Upper lobe of left lung (tissue), 6 donors: Measurements from ENCODE around the gene SOWAHA. TPM values are rescaled to one million over a fixed set of nuclear protein-coding genes. Genes with fewer than 3 reads are reported as not detected.

ENCODE experiments used
- ATAC-seq, 2 donors: fragments of 200-7000 bp; cut with Tn5 transposase; one replicate each; pipeline ENCODE4 v1.9.1; 2022; ENCODE audit warnings: mild to moderate bottlenecking in 2 of 2, moderate library complexity in 2 of 2; ENCODE audit not compliant: low FRiP score in 2 of 2
- DNase-seq, 2 donors: peaks; one replicate each; pipeline ENCODE4 v3.0.0-alpha.2; 2019 to 2020
- H3K27ac ChIP-seq, 4 donors: fragments of 200-600 bp; sonication (generic); one replicate each; pipeline ENCODE4 v1.5.1; 2016 to 2019
- H3K27me3 ChIP-seq, 4 donors: fragments of 200-600 bp; sonication (generic); one replicate each; pipeline ENCODE4 v1.5.1; 2017 to 2019
- H3K36me3 ChIP-seq, 4 donors: fragments of 200-600 bp; sonication (generic); one replicate each; pipeline ENCODE4 v1.5.1; 2016 to 2019
- H3K4me1 ChIP-seq, 4 donors: fragments of 200-600 bp; sonication (generic); one replicate each; pipeline ENCODE4 v1.5.1; 2018 to 2019
- H3K4me3 ChIP-seq, 4 donors: fragments of 200-600 bp; sonication (generic); one replicate each; pipeline ENCODE4 v1.5.1; 2017 to 2019; ENCODE audit warnings: mild to moderate bottlenecking in 2 of 4, moderate library complexity in 1 of 4
- H3K9me3 ChIP-seq, 4 donors: fragments of 200-600 bp; sonication (generic); one replicate each; pipeline ENCODE4 v1.5.1; 2018 to 2019
- CTCF ChIP-seq, 6 experiments: fragments of 450-650 bp in 4 of 6; fragments of 200-600 bp in 2 of 6; sonication (generic) in 2 of 6; IDR thresholded peaks; one replicate each; pipeline ENCODE4 v1.5.1; 2016 to 2019; ENCODE audit warnings: antibody characterized with exemption in 6 of 6
- EP300 ChIP-seq, 4 donors: sonication (generic); formaldehyde crosslinking; IDR thresholded peaks; one replicate each; pipeline ENCODE4 v1.5.1; 2017; ENCODE audit warnings: antibody characterized with exemption in 4 of 4, control low read depth in 2 of 4
- POLR2A ChIP-seq, 4 donors: fragments of 450-650 bp; IDR thresholded peaks; one replicate each; pipeline ENCODE4 v1.5.1; 2016 to 2017; ENCODE audit warnings: antibody characterized with exemption in 4 of 4, mild to moderate bottlenecking in 2 of 4
- POLR2AphosphoS5 ChIP-seq, 2 donors: sonication (generic); formaldehyde crosslinking; IDR thresholded peaks; one replicate each; pipeline ENCODE4 v1.5.1; 2017; ENCODE audit warnings: antibody characterized with exemption in 2 of 2
- WGBS, 2 donors: methylation state at CpG; one replicate each; pipeline ENCODE4 v1.1.5; 2017 to 2018; 5-methylcytosine and 5-hydroxymethylcytosine counted together
- total RNA-seq, 6 donors: library from RNA; depleted of rRNA in 4 of 6; stranded (reverse); fragments of >200 nt in 4 of 6; gene quantifications; one replicate each; pipeline versions ENCODE4 v1.1.0 to v1.2.1, GENCODE V29; 2016 to 2021
- donor health status: DM: no; HTN: no; CAD: no; lungs with moderate emphysema.
- donor health status: DM: no; HTN: yes; CAD: no; lungs with severe emphysema.

Gene SOWAHA
- total RNA-seq, 6 donors from 2014 or later = 0.30 to 1.0 (median 0.55) TPM; not detected in 1

- H3K4me3 ChIP-seq = peak overlapping the region in 3 of 4 donors; percentile 85 to 91 (median 88)
Observed at GRCh38 chr5:132828846-132829494, 15.9 kb downstream of the SOWAHA start.

GRCh38 chr5:132829742-132830435 lies 16.8 kb downstream of the SOWAHA start:
- peaks cover 0 to 9% (median 6%) of the 10 kb centered on the region in 4 donors for H3K36me3 ChIP-seq
- TF ChIP-seq EP300 (IDR thresholded peaks at IDR 0.05) = no peak
- TF ChIP-seq POLR2AphosphoS5 (IDR thresholded peaks at IDR 0.05) = peak in 1 of 2 donors; percentile 26
- TF ChIP-seq POLR2A (IDR thresholded peaks at IDR 0.05) = no peak
- peak; percentile 90 to 95 (median 92) for TF ChIP-seq CTCF (IDR thresholded peaks at IDR 0.05)
- H3K9me3 ChIP-seq = no peaks in the 10 kb centered on the region
- peak overlapping the region; percentile 58 to 91 (median 86) for H3K4me3 ChIP-seq
- peak overlapping the region; percentile 84 to 94 (median 89) for H3K27ac ChIP-seq
- H3K4me1 ChIP-seq = peaks cover 29 to 48% (median 36%) of the 10 kb centered on the region in 4 donors
- H3K27me3 ChIP-seq = peaks cover 0 to 18% (median 2%) of the 10 kb centered on the region in 4 donors
- ATAC-seq = peak; percentile 83 to 94
- WGBS, 2 donors = 4 to 6% methylated on average over 23 to 48 of the region's 75 CpGs
- peak; percentile 83 to 96 for DNase-seq

More at GRCh38 chr5:132828846-132829494, 15.9 kb downstream of the SOWAHA start:
- H3K36me3 ChIP-seq = peaks cover 0 to 18% (median 10%) of the 10 kb centered on the region in 4 donors
- H3K27ac ChIP-seq = peak overlapping the region in 3 of 4 donors; percentile 84 to 94 (median 92)
- 61 to 63% methylated on average over 3 to 4 of the region's 4 CpGs for WGBS, 2 donors
- peaks cover 0 to 18% (median 2%) of the 10 kb centered on the region in 4 donors for H3K27me3 ChIP-seq
- no peaks in the 10 kb centered on the region for H3K9me3 ChIP-seq
- TF ChIP-seq CTCF (IDR thresholded peaks at IDR 0.05) = no peak
- TF ChIP-seq POLR2A (IDR thresholded peaks at IDR 0.05) = no peak
- no peak for TF ChIP-seq EP300 (IDR thresholded peaks at IDR 0.05)
- no peak for TF ChIP-seq POLR2AphosphoS5 (IDR thresholded peaks at IDR 0.05)
- ATAC-seq (no peak), DNase-seq (no peak)
- peaks cover 29 to 48% (median 36%) of the 10 kb centered on the region in 4 donors for H3K4me1 ChIP-seq

- DNase-seq (peak; percentile 79 to 94), ATAC-seq (peak; percentile 85 to 88)
- H3K36me3 ChIP-seq = peaks cover 0 to 4% (median 2%) of the 10 kb centered on the region in 4 donors
- no peak for TF ChIP-seq EP300 (IDR thresholded peaks at IDR 0.05)
- TF ChIP-seq CTCF (IDR thresholded peaks at IDR 0.05) = no peak
- TF ChIP-seq POLR2A (IDR thresholded peaks at IDR 0.05) = peak in 3 of 4 donors; percentile 13 to 69 (median 47)
- peak; percentile 29 to 63 for TF ChIP-seq POLR2AphosphoS5 (IDR thresholded peaks at IDR 0.05)
- peak within 1 kb of the TSS; percentile 84 to 94 (median 89) for H3K27ac ChIP-seq
- 16% methylated on average over 16 to 22 of the region's 78 CpGs for WGBS, 2 donors
- H3K4me1 ChIP-seq = peaks cover 29 to 42% (median 36%) of the 10 kb centered on the region in 4 donors
- H3K4me3 ChIP-seq = peak within 1 kb of the TSS; percentile 58 to 91 (median 86)
- H3K27me3 ChIP-seq = peaks cover 0 to 14% (median 2%) of the 10 kb centered on the region in 4 donors
- no peaks in the 10 kb centered on the region for H3K9me3 ChIP-seq
Observed at GRCh38 chr5:132830436-132831094, 17.5 kb downstream of the SOWAHA start, which contains the start of gene SHROOM1. TSS of gene SHROOM1 (minus strand) at chr5:132830647. CDS start at chr5:132826140, 4,507 bp downstream.

GRCh38 chr5:132831095-132831860 lies 18.2 kb downstream of the SOWAHA start:
- 89 to 93% methylated on average over 12 to 15 of the region's 15 CpGs for WGBS, 2 donors
- ATAC-seq (no peak), DNase-seq (peak in 1 of 2 donors; percentile 51)
- no peaks in the 10 kb centered on the region for H3K9me3 ChIP-seq
- H3K36me3 ChIP-seq = peaks cover 0 to 4% (median 0%) of the 10 kb centered on the region in 4 donors
- peaks cover 0 to 12% (median 0%) of the 10 kb centered on the region in 4 donors for H3K27me3 ChIP-seq
- peak overlapping the region in 3 of 4 donors; percentile 85 to 91 (median 88) for H3K4me3 ChIP-seq
- H3K4me1 ChIP-seq = peaks cover 24 to 35% (median 29%) of the 10 kb centered on the region in 4 donors
- TF ChIP-seq CTCF (IDR thresholded peaks at IDR 0.05) (no peak), POLR2AphosphoS5 (IDR thresholded peaks at IDR 0.05) (no peak), EP300 (IDR thresholded peaks at IDR 0.05) (no peak), POLR2A (IDR thresholded peaks at IDR 0.05) (no peak)
- H3K27ac ChIP-seq = peak overlapping the region; percentile 84 to 94 (median 89)
